Posterior vena cava (tissue), 2 donors: ENCODE results near the gene FBXL7. TPM values are rescaled to one million over a fixed set of nuclear protein-coding genes. Genes with fewer than 3 reads are reported as not detected.

Experiments
- DNase-seq: peaks from one replicate; pipeline ENCODE4 v3.0.0-alpha.2; 2020; ENCODE audit warnings: low spot score
- intact Hi-C, 2 donors: fragments of 100-400 bp; cut with DNase I; formaldehyde crosslinking; loops; one replicate each; pipeline versions ENCODE4 v1.14.1 to v1.14.2; 2022 to 2023
- total RNA-seq, 2 donors: library from RNA; stranded (reverse); fragmentation: NEBNext Ultra II Directional; extraction: Animal tissue kit (Norgen Biotek cat#: 25700); gene quantifications; one replicate each; pipeline ENCODE4 v1.2.1, GENCODE V29; 2021
- donor health status: DM: yes; HTN: yes; CAD: no.
- donor health status: DM: yes; HTN: yes; CAD: no.

FBXL7 gene
- total RNA-seq, 2 donors from 2014 or later: 22.1 to 29.9 TPM

- intact Hi-C loops: no loop called here
- no peak for DNase-seq
Measured at GRCh38 chr5:15570491-15570890, 70.5 kb downstream of the FBXL7 start.

DNA sequence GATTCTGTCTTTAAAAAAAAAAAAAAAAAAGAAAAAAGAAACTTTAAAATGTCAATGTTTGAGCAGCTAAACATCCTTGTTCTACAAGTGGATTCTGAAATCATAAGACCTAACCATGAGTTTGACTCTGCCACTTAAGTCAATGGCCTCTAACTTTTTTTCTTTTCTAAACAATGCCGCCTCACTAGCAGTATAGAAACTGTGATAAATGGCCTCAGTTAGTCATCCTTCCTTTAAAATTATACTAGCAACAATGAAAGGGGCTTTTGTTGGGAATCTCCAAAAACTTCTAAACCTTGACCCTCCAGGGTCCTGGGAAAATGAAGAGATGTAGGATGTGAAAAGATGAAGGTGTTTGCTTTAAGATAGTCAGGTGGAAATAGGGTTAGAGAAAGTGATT, 71.1 kb downstream of the FBXL7 start:
- DNase-seq: no peak
- intact Hi-C loops: no loop called here

DNA sequence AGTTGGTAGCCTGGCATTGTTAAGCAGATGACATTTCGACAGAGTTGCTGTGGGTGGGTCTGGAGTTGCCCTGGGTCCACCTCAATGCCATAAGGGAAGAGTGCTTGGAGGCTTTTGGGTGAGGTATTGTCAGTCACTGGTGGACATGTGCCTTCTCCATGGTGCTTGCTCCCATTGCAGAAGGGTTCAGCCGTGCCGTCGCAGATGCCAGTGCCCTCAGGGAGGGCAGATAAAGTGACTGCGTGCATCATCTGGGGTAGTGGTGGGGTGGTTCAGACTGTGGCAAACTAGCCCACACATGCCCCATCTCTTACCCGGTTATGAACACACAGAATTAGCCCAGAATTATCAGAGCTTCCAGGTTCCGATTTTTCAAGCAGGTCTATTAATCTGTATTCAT, 71.6 kb downstream of the FBXL7 start:
- no peak for DNase-seq
- intact Hi-C loops: no loop called here

DNA sequence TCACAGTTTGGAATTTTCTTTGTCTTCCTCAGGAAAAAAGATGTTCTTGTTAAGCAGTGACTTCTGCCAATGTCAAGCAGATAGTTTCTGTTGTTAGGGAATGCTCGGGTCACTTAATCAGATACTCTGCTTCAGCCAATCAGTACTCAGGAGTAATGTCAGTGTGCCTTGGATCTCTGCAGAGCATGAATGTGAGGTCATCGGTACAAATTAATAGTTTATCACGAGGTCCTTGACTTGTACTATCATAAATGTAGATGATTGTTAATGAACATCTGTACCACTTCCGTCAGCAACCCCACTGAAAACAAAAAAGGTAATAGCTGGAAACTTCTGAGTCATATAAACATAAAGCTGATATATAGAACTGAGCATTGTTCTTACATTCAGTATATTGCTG, 73.6 kb downstream of the FBXL7 start:
- no peak for DNase-seq
- intact Hi-C loops: no loop called here

DNA sequence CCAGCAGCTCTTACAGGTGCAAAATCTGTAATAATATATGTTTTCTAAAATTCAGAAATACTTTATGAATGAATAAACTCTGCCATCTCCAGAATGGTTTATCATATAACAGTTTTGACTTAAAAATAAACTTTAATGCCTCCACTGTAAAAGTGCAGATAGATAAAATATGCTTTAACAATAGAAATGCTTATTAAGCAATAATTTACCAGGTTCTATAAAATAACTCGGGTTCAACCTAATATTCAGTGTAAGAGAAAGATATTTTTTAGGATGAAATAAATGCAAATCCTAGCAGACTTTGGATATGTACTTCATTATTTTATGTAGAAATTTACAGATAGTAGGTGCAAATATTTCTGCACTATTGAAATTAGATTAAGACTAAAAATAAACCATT, 74.1 kb downstream of the FBXL7 start:
- intact Hi-C loops: no loop called here
- no peak for DNase-seq

DNA sequence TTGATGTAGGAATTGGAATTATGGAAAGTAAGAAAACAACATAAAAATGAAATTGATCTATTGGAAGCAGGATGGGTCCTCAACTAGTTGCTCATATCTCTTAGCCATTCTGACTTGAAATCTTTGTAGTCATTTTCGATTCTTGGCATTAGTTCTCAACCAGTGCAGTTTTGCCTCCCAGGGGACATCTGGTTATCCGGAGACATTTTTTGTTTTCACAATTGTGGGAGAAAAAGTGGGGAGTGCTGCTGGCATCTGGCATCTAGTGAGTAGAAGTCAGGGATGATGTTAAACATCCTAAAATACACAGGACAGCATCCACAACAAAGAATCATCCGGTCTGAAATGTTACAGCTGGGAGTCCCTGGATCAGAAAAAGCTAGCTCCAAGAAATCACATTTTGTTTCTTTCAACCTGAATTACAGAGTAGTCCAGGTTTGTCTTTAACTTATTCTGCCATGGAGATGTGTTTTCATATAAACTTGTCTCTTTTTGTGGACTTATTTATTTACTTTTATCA, 74.9 kb downstream of the FBXL7 start:
- intact Hi-C loops: no loop called here
- DNase-seq: no peak

DNA sequence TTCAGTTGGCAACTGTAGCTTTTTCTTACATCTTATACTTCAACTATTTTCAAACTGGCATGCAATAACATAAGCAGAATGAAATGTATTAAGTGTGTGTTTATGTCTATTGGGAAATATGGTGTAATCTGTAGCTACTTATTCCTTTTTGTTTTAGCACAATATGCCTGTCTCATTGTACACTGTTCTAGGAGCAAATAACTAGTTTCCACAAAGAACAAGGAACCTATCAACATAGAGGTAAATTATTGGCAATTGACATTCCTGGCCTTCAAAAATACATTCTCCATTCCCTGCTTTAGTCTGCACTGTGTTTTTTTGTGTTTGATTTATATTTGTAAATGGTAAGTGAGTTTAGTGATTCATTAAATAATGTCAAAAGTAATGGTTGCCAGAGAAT, 75.7 kb downstream of the FBXL7 start:
- no peak for DNase-seq
- intact Hi-C loops: no loop called here

DNA sequence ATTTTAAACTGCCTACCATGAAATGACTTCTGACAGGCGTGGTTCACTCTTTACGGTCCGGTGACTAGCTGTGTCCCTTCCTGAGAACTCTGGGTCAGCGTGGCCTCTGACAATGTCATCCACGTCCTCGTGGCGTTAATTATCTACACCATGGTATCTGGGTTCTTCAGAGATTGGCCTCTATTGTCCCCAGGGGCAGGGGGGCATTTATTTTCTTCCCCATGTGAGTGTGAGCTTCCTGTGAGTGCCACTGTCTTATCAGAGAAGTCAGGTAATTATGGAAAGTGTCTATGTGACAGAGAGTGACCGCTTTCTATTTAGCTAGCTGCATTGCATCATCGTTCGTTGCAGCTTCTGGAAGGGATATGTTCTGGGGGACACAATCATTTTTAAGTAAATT, 77.2 kb downstream of the FBXL7 start:
- no peak for DNase-seq

GRCh38 chr5:15577831-15578230, 77.9 kb downstream of the FBXL7 start:
- intact Hi-C loops: no loop called here
- no peak for DNase-seq

More for the DNA sequence above, 77.2 kb downstream of the FBXL7 start:
- intact Hi-C loops: no loop called here

GRCh38 chr5:15579193-15579990, 79.4 kb downstream of the FBXL7 start:
- DNase-seq: no peak
- intact Hi-C loops: no loop called here

- intact Hi-C loops: no loop called here
- no peak for DNase-seq
Measured at GRCh38 chr5:15584528-15584927, 84.5 kb downstream of the FBXL7 start.

DNA sequence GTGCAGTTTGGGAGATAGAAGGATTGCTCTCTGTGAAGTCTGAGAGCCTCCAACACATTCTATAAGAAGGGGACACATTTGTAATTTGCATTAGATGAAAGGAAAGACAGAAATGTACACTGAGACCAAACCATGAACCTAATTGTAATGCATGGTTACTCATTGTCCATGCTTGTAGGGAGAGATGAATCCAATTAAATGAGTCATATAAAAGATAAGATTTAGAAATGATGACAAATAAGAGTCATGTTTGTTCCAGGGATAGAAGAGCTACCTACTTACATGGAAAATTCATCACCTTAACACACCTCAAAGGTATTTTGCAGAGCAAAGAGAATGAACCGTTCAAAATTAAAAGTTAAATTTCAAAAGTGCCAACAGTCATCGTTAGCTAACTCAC, 85.1 kb downstream of the FBXL7 start:
- no peak for DNase-seq
- intact Hi-C loops: no loop called here

- intact Hi-C loops: no loop called here
- DNase-seq: no peak
Measured at GRCh38 chr5:15585841-15586591, 86.0 kb downstream of the FBXL7 start.

GRCh38 chr5:15587916-15588315, 87.9 kb downstream of the FBXL7 start:
- DNase-seq: no peak
- intact Hi-C loops: no loop called here

DNA sequence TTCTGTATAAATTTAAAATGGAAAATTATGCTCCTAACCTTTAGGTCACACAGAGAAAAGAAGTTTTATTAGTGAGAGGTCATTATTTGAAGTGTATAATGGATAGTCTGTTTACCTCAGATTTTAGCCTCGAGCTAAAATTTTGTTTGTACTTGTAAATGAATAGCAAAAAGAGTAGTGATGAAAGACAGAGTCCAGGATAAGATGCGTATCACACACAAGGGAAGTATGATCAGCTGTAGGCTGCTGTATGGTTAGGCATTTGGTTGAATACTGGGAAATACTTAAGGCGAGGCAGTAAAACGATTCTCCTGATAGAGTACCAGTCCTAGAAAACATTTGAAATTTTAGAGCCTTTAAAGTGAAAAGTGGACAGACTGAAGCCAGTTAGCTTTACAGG, 92.7 kb downstream of the FBXL7 start:
- DNase-seq: no peak
- intact Hi-C loops: no loop called here

- DNase-seq: no peak
- intact Hi-C loops: no loop called here
Measured at GRCh38 chr5:15594977-15595568, 95.1 kb downstream of the FBXL7 start.

- no peak for DNase-seq
- intact Hi-C loops: no loop called here
Measured at GRCh38 chr5:15595929-15596328, 95.9 kb downstream of the FBXL7 start.

- intact Hi-C loops: no loop called here
- no peak for DNase-seq
Measured at GRCh38 chr5:15596936-15597335, 97.0 kb downstream of the FBXL7 start.

DNA sequence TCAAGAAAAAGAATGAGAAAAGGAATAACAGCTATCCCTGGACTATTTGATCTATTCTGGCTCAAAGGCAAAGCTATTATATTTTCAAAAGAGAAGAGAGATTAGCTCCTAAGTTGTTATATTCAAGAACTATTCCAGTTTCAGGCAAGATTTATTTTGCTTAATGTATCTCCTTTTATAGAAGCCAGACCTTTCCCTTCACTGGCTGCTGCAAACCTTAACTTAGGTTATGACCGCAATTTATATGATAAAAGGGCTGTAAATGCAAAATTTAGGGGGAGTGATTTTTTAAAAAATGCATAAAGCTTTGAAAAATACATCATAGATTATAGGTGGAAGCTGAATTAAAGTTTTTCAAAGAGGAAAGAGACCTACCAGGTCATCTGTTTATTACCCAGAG, 97.8 kb downstream of the FBXL7 start:
- no peak for DNase-seq
- intact Hi-C loops: no loop called here

DNA sequence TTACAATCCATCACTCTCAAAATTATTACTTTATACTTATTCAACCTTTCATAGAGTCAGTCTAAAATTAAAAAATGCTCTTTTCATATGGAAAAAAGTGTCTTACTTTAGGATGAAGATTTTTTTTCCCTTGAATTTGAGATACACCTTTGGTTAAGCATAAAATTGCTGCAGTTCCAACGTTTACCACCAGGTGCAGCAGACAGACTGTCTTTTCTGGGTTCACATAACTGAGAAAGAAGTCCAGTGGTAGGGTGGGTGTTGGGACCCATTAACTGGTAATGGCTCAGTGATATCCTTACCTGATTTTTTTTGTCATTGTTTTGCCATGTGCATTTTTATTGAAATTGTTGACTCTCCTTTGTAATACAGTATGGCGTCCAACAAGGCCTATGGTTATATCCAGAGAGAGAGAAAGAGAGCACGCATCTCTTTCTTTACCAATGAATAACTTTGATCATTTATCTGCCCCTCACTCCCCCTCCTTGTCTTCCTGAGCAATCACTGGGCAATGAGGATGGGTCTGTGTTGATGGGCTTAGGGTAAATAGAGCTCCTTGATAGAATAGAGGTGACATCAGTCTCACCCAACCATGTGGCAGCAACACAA, 98.4 kb downstream of the FBXL7 start:
- no peak for DNase-seq
- intact Hi-C loops: no loop called here
